Transverse colon (tissue), 3 donors: ENCODE results near the gene CEACAM18.

ENCODE experiments used
- POLR2A ChIP-seq: fragments of 450-650 bp; IDR thresholded peaks from one replicate; pipeline ENCODE4 v1.6.1; 2016; ENCODE audit warnings: antibody characterized with exemption, mild to moderate bottlenecking, moderate library complexity
- TF ChIP-seq, protein P1 (sequence below), 5 experiments: fragments of 200-600 bp in 3 of 5; fragments of 450-650 bp in 2 of 5; sonication (generic) in 3 of 5; IDR thresholded peaks; 1 replicate in 2 of 5; 2 replicates in 3 of 5; pipeline ENCODE4 v1.5.1; 2016 to 2017; ENCODE audit warnings: antibody characterized with exemption in 5 of 5, inconsistent platforms in 3 of 5, mild to moderate bottlenecking in 2 of 5, moderate library complexity in 1 of 5

DNA sequence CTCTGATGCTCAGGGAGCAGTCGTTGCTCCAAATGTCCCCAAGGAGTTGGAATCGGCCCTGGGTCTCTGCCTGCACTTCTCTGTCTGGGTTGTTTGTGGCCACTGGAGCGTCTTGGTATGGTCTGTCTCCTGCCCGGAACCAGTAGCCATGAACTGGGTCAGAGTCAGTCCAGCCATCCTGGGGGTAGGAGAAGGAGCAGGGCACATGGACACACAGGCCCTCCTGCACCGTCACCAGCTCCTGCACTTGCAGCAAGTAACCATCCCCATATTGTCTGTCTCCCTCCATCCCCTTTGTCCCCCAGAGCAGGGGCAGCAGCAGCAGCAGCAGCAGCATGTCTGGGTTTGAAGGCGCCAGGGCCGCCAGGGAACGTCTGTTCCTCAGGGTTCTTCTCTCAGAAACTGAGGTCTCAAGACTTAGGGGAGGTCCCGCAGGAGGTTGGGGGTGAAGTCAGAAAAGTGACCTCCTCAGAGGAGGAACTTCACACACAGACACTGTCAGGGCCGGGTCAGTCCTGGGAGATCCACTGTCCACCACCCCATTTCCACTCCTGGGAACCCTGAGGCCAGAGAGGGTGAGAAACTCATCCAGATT, 20.2 kb upstream of the CEACAM18 start, which contains the start of gene SIGLEC8:
- TF ChIP-seq, protein P1, sequence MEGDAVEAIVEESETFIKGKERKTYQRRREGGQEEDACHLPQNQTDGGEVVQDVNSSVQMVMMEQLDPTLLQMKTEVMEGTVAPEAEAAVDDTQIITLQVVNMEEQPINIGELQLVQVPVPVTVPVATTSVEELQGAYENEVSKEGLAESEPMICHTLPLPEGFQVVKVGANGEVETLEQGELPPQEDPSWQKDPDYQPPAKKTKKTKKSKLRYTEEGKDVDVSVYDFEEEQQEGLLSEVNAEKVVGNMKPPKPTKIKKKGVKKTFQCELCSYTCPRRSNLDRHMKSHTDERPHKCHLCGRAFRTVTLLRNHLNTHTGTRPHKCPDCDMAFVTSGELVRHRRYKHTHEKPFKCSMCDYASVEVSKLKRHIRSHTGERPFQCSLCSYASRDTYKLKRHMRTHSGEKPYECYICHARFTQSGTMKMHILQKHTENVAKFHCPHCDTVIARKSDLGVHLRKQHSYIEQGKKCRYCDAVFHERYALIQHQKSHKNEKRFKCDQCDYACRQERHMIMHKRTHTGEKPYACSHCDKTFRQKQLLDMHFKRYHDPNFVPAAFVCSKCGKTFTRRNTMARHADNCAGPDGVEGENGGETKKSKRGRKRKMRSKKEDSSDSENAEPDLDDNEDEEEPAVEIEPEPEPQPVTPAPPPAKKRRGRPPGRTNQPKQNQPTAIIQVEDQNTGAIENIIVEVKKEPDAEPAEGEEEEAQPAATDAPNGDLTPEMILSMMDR (IDR thresholded peaks at IDR 0.05) = no peak
- no peak for TF ChIP-seq POLR2A
